Endothelial cell of umbilical vein (primary cell): ENCODE measurements around the gene NKD1.

Source experiments
- GATA2 ChIP-seq: IDR thresholded peaks from 2 replicates; pipeline ENCODE4 v1.7.0; 2011; ENCODE audit warnings: low read depth, mild to moderate bottlenecking, moderate library complexity, mixed read lengths, low read length; ENCODE audit not compliant: insufficient read length, insufficient read depth
- JUN ChIP-seq: IDR thresholded peaks from 2 replicates; pipeline ENCODE4 v1.6.1; 2011; ENCODE audit warnings: borderline replicate concordance, low read depth; ENCODE audit not compliant: insufficient read length, insufficient read depth
- POLR2A ChIP-seq: IDR thresholded peaks from 2 replicates; pipeline ENCODE4 v1.6.1; 2012; ENCODE audit warnings: low read depth, mild to moderate bottlenecking, control low read depth, low read length
- TF ChIP-seq, protein P1 (sequence below): IDR thresholded peaks from 2 replicates; pipeline ENCODE4 v1.6.1; 2011; ENCODE audit not compliant: insufficient read depth, insufficient read length
- TF ChIP-seq, protein P2 (sequence below), 2 donors: IDR thresholded peaks; 1 replicate in 1 of 2; 2 replicates in 1 of 2; pipeline ENCODE4 v1.5.1; 2011; ENCODE audit warnings: low read length in 2 of 2, mild to moderate bottlenecking in 2 of 2, moderate library complexity in 2 of 2, control low read depth in 1 of 2, inconsistent platforms in 1 of 2, low read depth in 1 of 2; ENCODE audit not compliant: insufficient read depth in 1 of 2; ENCODE audit errors: extremely low read depth in 1 of 2

- TF ChIP-seq, protein P1, sequence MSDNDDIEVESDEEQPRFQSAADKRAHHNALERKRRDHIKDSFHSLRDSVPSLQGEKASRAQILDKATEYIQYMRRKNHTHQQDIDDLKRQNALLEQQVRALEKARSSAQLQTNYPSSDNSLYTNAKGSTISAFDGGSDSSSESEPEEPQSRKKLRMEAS: no peak
- no peak for TF ChIP-seq JUN
- TF ChIP-seq, protein P2, sequence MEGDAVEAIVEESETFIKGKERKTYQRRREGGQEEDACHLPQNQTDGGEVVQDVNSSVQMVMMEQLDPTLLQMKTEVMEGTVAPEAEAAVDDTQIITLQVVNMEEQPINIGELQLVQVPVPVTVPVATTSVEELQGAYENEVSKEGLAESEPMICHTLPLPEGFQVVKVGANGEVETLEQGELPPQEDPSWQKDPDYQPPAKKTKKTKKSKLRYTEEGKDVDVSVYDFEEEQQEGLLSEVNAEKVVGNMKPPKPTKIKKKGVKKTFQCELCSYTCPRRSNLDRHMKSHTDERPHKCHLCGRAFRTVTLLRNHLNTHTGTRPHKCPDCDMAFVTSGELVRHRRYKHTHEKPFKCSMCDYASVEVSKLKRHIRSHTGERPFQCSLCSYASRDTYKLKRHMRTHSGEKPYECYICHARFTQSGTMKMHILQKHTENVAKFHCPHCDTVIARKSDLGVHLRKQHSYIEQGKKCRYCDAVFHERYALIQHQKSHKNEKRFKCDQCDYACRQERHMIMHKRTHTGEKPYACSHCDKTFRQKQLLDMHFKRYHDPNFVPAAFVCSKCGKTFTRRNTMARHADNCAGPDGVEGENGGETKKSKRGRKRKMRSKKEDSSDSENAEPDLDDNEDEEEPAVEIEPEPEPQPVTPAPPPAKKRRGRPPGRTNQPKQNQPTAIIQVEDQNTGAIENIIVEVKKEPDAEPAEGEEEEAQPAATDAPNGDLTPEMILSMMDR (IDR thresholded peaks at IDR 0.05; ENCODE audit: extremely low read depth in 1 of 2, insufficient read depth in 1 of 2, low read depth in 1 of 2, low read length in 2 of 2): no peak
- TF ChIP-seq POLR2A: no peak
- TF ChIP-seq GATA2: no peak
Measured at GRCh38 chr16:50559804-50560514, 11.8 kb downstream of the NKD1 start.
